ENCODE results near the gene NDUFV3.
A peak's percentile ranks its signal among the peaks of the same experiment; 100 is the strongest.
"Not testable (repeated sequence)": the region's sequence is repeated elsewhere in the genome, so short reads cannot be mapped to it uniquely, and the experiment has no call there.

The NDUFV3 gene

DNA sequence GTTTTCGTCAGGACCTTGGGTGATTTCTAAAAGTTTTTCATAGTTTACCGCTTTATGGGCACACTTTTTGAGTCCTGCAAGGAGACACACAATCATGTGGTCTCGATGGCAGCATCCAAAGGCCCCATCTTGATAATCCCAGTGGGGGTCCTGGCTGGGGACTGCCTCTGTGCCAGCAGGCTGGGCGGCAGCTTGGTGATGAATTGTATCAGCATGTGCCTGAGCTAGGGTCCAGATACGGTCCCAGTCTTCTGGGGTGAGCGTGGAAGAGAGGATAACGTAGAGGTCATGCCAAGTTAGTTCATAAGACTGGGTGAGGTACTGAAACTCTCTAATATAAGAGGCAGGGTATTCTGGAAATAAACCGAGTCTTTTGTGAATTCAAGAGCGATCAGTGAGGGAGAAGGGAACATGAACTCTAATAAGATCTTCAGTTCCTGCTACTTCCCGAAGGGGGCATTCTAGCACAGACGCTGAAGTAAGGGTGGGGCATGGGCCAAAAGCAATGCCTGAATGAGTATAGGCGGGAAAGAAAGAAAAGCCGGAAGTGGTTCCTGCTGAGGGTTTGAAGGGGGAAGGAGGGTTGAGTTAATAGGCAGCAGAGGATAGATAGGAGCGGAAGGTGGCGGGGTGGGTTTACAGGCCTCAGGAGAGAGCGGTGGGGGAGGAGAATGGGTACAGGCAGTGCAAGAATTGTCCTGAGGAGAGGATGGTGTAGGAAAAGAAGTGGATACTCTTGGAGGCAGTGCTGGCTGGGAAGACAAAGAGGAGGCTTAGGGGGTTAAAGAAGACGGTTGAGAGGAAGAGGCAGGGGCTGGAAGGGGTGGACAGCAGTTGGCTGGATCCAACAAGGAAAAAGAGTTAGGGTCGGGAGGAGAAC lies 30.7 kb downstream of the NDUFV3 start:
- Histone ChIP-seq H3K4me1 (ENCODE audit: control insufficient read depth, insufficient read depth, low read length, poor library complexity, severe bottlenecking) (peaks cover 20% of the 10 kb centered on the region), H3K27ac (ENCODE audit: low read depth, low read length, severe bottlenecking) (peak overlapping the region; percentile 74), H3K4me3 (ENCODE audit: extremely low read depth, insufficient read depth, low read length, poor library complexity, severe bottlenecking) (peak overlapping the region; percentile 30), H3K36me3 (ENCODE audit: control insufficient read depth, insufficient read depth, low read length) (peaks cover 7% of the 10 kb centered on the region), H3K9me3 (ENCODE audit: control insufficient read depth, low read length) (no peaks in the 10 kb centered on the region)
- WGBS, 2 experiments (ENCODE audit: insufficient coverage in 2 of 2) = 27 to 35% methylated on average over 17 to 18 of the region's 18 CpGs

DNA sequence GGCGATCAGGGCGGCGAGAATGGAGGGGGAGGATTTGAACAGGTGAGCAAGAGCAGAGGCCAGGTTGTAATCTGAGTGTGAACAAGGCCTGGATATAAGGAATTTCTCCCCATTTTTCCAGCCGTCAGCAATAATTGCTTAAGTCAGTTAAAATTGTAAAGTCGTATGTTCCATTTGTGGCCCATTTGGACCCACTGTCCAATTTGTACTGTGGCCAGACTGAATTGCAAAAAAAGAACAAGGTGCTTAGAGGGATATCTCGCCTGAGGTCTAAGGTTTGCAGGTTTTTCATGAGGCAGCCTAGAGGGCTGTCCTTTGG lies 31.3 kb downstream of the NDUFV3 start:
- H3K27ac ChIP-seq (ENCODE audit: low read depth, low read length, severe bottlenecking) = peak overlapping the region; percentile 74
- 90 to 91% methylated on average over 5 to 6 of the region's 6 CpGs for WGBS, 2 experiments (ENCODE audit: insufficient coverage in 2 of 2)
- peaks cover 20% of the 10 kb centered on the region for H3K4me1 ChIP-seq (ENCODE audit: control insufficient read depth, insufficient read depth, low read length, poor library complexity, severe bottlenecking)

DNA sequence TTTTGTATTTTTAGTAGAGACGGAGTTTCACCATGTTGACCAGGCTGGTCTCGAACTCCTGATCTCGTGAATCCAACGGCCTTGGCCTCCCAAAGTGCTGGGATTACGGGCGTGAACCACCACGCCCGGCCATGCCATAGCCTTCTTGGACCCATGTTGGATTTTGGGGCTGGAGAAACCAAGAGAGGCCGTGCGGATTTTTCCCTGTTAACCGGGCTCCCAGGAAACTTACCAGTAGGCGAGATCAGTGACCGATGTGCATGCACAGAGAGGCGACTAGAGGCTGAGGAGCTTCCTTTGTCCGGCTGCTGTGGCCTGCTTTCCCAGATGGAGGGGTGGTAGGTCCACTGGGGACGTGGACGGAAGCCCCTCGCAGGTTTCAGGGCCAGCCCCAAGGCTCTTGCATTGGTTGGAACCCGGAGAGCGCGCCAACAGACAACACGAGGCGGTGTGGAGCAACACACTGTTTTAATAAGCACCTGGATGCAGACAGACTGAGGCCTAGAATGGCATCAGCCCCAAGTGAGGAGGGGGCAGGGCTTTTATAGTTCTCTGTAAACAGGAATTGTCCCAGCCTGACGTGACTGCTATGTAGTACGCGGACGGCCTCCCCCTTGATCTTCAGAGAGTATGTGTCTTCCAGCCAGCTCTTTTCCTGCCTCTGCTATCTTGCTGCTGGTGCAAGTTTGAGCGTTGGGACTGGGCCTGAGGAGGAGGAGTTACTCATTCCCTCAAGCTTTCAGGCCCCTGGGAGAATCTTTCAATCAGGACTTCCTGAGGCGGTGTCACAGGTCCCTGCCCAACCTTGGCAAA lies 32.2 kb downstream of the NDUFV3 start, which contains the start of gene ERVH48-1:
Gene ERVH48-1, minus strand, starts transcription at position 517 of the 813 bp plus-strand sequence. CDS start 6,624 bp downstream, outside the sequence.
- H3K36me3 ChIP-seq (ENCODE audit: control insufficient read depth, insufficient read depth, low read length) = peaks cover 5% of the 10 kb centered on the region
- H3K4me3 ChIP-seq (ENCODE audit: extremely low read depth, insufficient read depth, low read length, poor library complexity, severe bottlenecking) = peak within 1 kb of the TSS; percentile 30
- no peaks in the 10 kb centered on the region for H3K9me3 ChIP-seq (ENCODE audit: control insufficient read depth, low read length)
- WGBS, 2 experiments (ENCODE audit: insufficient coverage in 2 of 2) = 88 to 92% methylated on average over 27 to 28 of the region's 29 CpGs
- H3K27ac ChIP-seq (ENCODE audit: low read depth, low read length, severe bottlenecking) = peak within 1 kb of the TSS; percentile 79
- peaks cover 20% of the 10 kb centered on the region for H3K4me1 ChIP-seq (ENCODE audit: control insufficient read depth, insufficient read depth, low read length, poor library complexity, severe bottlenecking)

More for the DNA sequence above, 31.3 kb downstream of the NDUFV3 start:
- H3K36me3 ChIP-seq (ENCODE audit: control insufficient read depth, insufficient read depth, low read length) = peaks cover 5% of the 10 kb centered on the region
- no peaks in the 10 kb centered on the region for H3K9me3 ChIP-seq (ENCODE audit: control insufficient read depth, low read length)
- peak overlapping the region; percentile 30 for H3K4me3 ChIP-seq (ENCODE audit: extremely low read depth, insufficient read depth, low read length, poor library complexity, severe bottlenecking)

DNA sequence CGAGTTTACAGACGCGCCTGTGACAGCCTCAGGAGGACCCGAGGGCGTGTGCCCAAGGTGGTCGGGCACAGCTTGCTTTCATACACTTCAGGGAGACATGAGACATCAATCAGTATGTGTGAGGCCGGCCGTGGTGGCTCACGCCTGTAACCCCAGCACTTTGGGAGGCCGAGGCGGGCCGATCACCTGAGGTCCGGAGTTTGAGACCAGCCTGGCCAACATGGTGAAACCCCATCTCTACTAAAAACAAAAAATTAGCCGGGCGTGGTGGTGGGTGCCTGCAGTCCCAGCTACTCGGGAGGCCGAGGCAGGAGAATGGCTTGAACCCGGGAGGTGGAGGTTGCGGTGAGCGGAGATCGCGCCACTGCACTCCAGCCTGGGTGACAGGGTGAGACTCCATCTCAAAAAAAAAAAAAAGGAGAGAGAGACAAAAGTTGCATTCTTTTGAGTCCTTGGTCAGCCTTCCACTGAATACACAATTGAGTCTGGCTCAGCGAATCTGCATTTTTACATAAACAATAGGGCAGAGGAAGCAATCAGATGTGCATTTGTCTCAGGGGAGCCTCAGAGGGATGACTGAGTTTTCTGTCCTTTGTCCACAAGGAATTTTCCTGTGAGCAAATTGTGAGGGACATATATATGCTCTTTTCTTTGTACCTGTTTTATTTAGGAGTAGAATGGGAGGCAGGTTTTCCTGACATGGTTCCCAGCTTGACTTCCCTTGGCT lies 34.5 kb downstream of the NDUFV3 start:
- WGBS, 2 experiments (ENCODE audit: insufficient coverage in 2 of 2) = 92% methylated on average over 20 to 22 of the region's 23 CpGs
- H3K4me1 ChIP-seq (ENCODE audit: control insufficient read depth, insufficient read depth, low read length, poor library complexity, severe bottlenecking) = peaks cover 27% of the 10 kb centered on the region
- not testable (repeated sequence) for H3K36me3 ChIP-seq (ENCODE audit: control insufficient read depth, insufficient read depth, low read length); H3K4me3 ChIP-seq (ENCODE audit: extremely low read depth, insufficient read depth, low read length, poor library complexity, severe bottlenecking); H3K27ac ChIP-seq (ENCODE audit: low read depth, low read length, severe bottlenecking); H3K9me3 ChIP-seq (ENCODE audit: control insufficient read depth, low read length)

- Histone ChIP-seq H3K4me3 (ENCODE audit: extremely low read depth, insufficient read depth, low read length, poor library complexity, severe bottlenecking) (no peak overlapping the region), H3K9me3 (ENCODE audit: control insufficient read depth, low read length) (no peaks in the 10 kb centered on the region), H3K27ac (ENCODE audit: low read depth, low read length, severe bottlenecking) (no peak overlapping the region), H3K4me1 (ENCODE audit: control insufficient read depth, insufficient read depth, low read length, poor library complexity, severe bottlenecking) (peaks cover 42% of the 10 kb centered on the region), H3K36me3 (ENCODE audit: control insufficient read depth, insufficient read depth, low read length) (no peaks in the 10 kb centered on the region)
- WGBS, 2 experiments (ENCODE audit: insufficient coverage in 2 of 2) = 84 to 91% methylated on average over 3 of the region's 3 CpGs
Observed at GRCh38 chr21:42929969-42930368, 36.9 kb downstream of the NDUFV3 start.

- Histone ChIP-seq H3K4me3 (ENCODE audit: extremely low read depth, insufficient read depth, low read length, poor library complexity, severe bottlenecking) (no peak overlapping the region), H3K36me3 (ENCODE audit: control insufficient read depth, insufficient read depth, low read length) (no peaks in the 10 kb centered on the region), H3K4me1 (ENCODE audit: control insufficient read depth, insufficient read depth, low read length, poor library complexity, severe bottlenecking) (peaks cover 41% of the 10 kb centered on the region), H3K9me3 (ENCODE audit: control insufficient read depth, low read length) (no peaks in the 10 kb centered on the region), H3K27ac (ENCODE audit: low read depth, low read length, severe bottlenecking) (peak overlapping the region; percentile 94)
- 75 to 77% methylated on average over 6 to 7 of the region's 13 CpGs for whole genome bisulfite sequencing, 2 experiments (ENCODE audit: insufficient coverage in 2 of 2)
Observed at GRCh38 chr21:42931560-42932235, 38.6 kb downstream of the NDUFV3 start.

- Histone ChIP-seq H3K4me1 (ENCODE audit: control insufficient read depth, insufficient read depth, low read length, poor library complexity, severe bottlenecking) (peaks cover 40% of the 10 kb centered on the region), H3K4me3 (ENCODE audit: extremely low read depth, insufficient read depth, low read length, poor library complexity, severe bottlenecking) (peak overlapping the region; percentile 24), H3K27ac (ENCODE audit: low read depth, low read length, severe bottlenecking) (peak overlapping the region; percentile 87)
- 84 to 89% methylated on average over 9 to 14 of the region's 16 CpGs for WGBS, 2 experiments (ENCODE audit: insufficient coverage in 2 of 2)
- not testable (repeated sequence) for H3K9me3 ChIP-seq (ENCODE audit: control insufficient read depth, low read length); H3K36me3 ChIP-seq (ENCODE audit: control insufficient read depth, insufficient read depth, low read length)
Observed at GRCh38 chr21:42932378-42933136, 39.4 kb downstream of the NDUFV3 start.

GRCh38 chr21:42933137-42933970 lies 40.2 kb downstream of the NDUFV3 start:
- H3K9me3 ChIP-seq (ENCODE audit: control insufficient read depth, low read length); H3K36me3 ChIP-seq (ENCODE audit: control insufficient read depth, insufficient read depth, low read length): not testable (repeated sequence)
- WGBS, 2 experiments (ENCODE audit: insufficient coverage in 2 of 2) = 85 to 91% methylated on average over 3 to 4 of the region's 9 CpGs
- Histone ChIP-seq H3K4me1 (ENCODE audit: control insufficient read depth, insufficient read depth, low read length, poor library complexity, severe bottlenecking) (peaks cover 45% of the 10 kb centered on the region), H3K27ac (ENCODE audit: low read depth, low read length, severe bottlenecking) (peak overlapping the region; percentile 81), H3K4me3 (ENCODE audit: extremely low read depth, insufficient read depth, low read length, poor library complexity, severe bottlenecking) (peak overlapping the region; percentile 24)

GRCh38 chr21:42933973-42934372 lies 40.9 kb downstream of the NDUFV3 start:
- not testable (repeated sequence) for H3K27ac ChIP-seq (ENCODE audit: low read depth, low read length, severe bottlenecking); H3K36me3 ChIP-seq (ENCODE audit: control insufficient read depth, insufficient read depth, low read length); H3K9me3 ChIP-seq (ENCODE audit: control insufficient read depth, low read length)
- H3K4me3 ChIP-seq (ENCODE audit: extremely low read depth, insufficient read depth, low read length, poor library complexity, severe bottlenecking) = peak overlapping the region; percentile 19
- WGBS, 2 experiments (ENCODE audit: insufficient coverage in 2 of 2) = 96 to 97% methylated on average over 10 to 12 of the region's 12 CpGs
- peaks cover 47% of the 10 kb centered on the region for H3K4me1 ChIP-seq (ENCODE audit: control insufficient read depth, insufficient read depth, low read length, poor library complexity, severe bottlenecking)
